IPS DF 6.9 (cell line): Measurements from ENCODE around the gene EHF.

Source experiments
- DNase-seq: peaks from one replicate; pipeline ENCODE4 v3.0.0-alpha.2; 2013; ENCODE audit warnings: low read depth, low spot score
- H3K27ac ChIP-seq: one replicate; pipeline ENCODE4 v1.5.1; 2013; ENCODE audit warnings: low read length, control low read depth
- H3K27me3 ChIP-seq: 2 replicates; pipeline ENCODE4 v1.6.1; 2013; ENCODE audit warnings: mild to moderate bottlenecking, low read length; ENCODE audit not compliant: control insufficient read depth, insufficient read depth
- H3K36me3 ChIP-seq: 2 replicates; pipeline ENCODE4 v1.6.1; 2013; ENCODE audit warnings: low read length; ENCODE audit not compliant: control insufficient read depth, insufficient read depth
- H3K4me1 ChIP-seq: 2 replicates; pipeline ENCODE4 v1.6.1; 2013; ENCODE audit warnings: low read length; ENCODE audit not compliant: control insufficient read depth, insufficient read depth
- H3K4me3 ChIP-seq: 2 replicates; pipeline ENCODE4 v1.5.1; 2013; ENCODE audit warnings: mild to moderate bottlenecking, low read length
- H3K9me3 ChIP-seq: 2 replicates; pipeline ENCODE4 v1.6.1; 2013; ENCODE audit warnings: low read length, inconsistent platforms; ENCODE audit not compliant: control insufficient read depth, insufficient read depth
- WGBS: extraction: QIAGEN DNeasy Blood & Tissue Kit; methylation state at CpG from one replicate; pipeline ENCODE4 v1.1.7; 2013; ENCODE audit warnings: mixed read lengths, missing lambda C conversion rate; ENCODE audit not compliant: insufficient read length, insufficient coverage; 5-methylcytosine and 5-hydroxymethylcytosine counted together

Gene EHF

GRCh38 chr11:34620820-34621792, at the start of gene EHF:
Gene EHF, plus strand, starts transcription at chr11:34621093. Its CDS starts 21,538 bp downstream, at chr11:34642631.
- no peak for DNase-seq
- no peak within 1 kb of the TSS for H3K27ac ChIP-seq

GRCh38 chr11:34573537-34573936, 47.4 kb upstream of the EHF start:
- H3K27me3 ChIP-seq = no peaks in the 10 kb centered on the region
- no CpG with 5 or more reads among the region's 7 CpGs for WGBS
- no peaks in the 10 kb centered on the region for H3K9me3 ChIP-seq
- no peak overlapping the region for H3K4me3 ChIP-seq
- no peaks in the 10 kb centered on the region for H3K4me1 ChIP-seq
- no peak for DNase-seq
- H3K36me3 ChIP-seq = no peaks in the 10 kb centered on the region
- no peak overlapping the region for H3K27ac ChIP-seq

More at GRCh38 chr11:34620820-34621792, at the start of gene EHF:
- Histone ChIP-seq H3K4me1 (no peaks in the 10 kb centered on the region), H3K27me3 (no peaks in the 10 kb centered on the region), H3K36me3 (no peaks in the 10 kb centered on the region), H3K9me3 (no peaks in the 10 kb centered on the region), H3K4me3 (no peak within 1 kb of the TSS)
- no CpG with 5 or more reads among the region's 7 CpGs for WGBS

GRCh38 chr11:34575261-34575660, 45.6 kb upstream of the EHF start:
- no peak for DNase-seq
- Histone ChIP-seq H3K36me3 (no peaks in the 10 kb centered on the region), H3K4me3 (no peak overlapping the region), H3K27ac (no peak overlapping the region), H3K4me1 (no peaks in the 10 kb centered on the region), H3K9me3 (no peaks in the 10 kb centered on the region), H3K27me3 (no peaks in the 10 kb centered on the region)
- WGBS = no CpG with 5 or more reads among the region's 4 CpGs

- H3K36me3 ChIP-seq = no peaks in the 10 kb centered on the region
- WGBS = no CpG with 5 or more reads among the region's 2 CpGs
- H3K4me3 ChIP-seq = no peak overlapping the region
- DNase-seq = no peak
- no peaks in the 10 kb centered on the region for H3K4me1 ChIP-seq
- H3K9me3 ChIP-seq = no peaks in the 10 kb centered on the region
- H3K27me3 ChIP-seq = no peaks in the 10 kb centered on the region
- no peak overlapping the region for H3K27ac ChIP-seq
Measured at GRCh38 chr11:34575671-34576070, 45.2 kb upstream of the EHF start.

- Histone ChIP-seq H3K27ac (no peak overlapping the region), H3K4me1 (no peaks in the 10 kb centered on the region), H3K27me3 (no peaks in the 10 kb centered on the region), H3K36me3 (no peaks in the 10 kb centered on the region), H3K4me3 (no peak overlapping the region), H3K9me3 (no peaks in the 10 kb centered on the region)
- no CpG with 5 or more reads among the region's 3 CpGs for WGBS
- no peak for DNase-seq
Measured at GRCh38 chr11:34576331-34576730, 44.6 kb upstream of the EHF start.

- no CpG with 5 or more reads among the region's 4 CpGs for WGBS
- no peak for DNase-seq
- Histone ChIP-seq H3K4me3 (no peak overlapping the region), H3K4me1 (no peaks in the 10 kb centered on the region), H3K9me3 (no peaks in the 10 kb centered on the region), H3K36me3 (no peaks in the 10 kb centered on the region), H3K27me3 (no peaks in the 10 kb centered on the region), H3K27ac (no peak overlapping the region)
Measured at GRCh38 chr11:34583818-34584217, 37.1 kb upstream of the EHF start.

GRCh38 chr11:34585304-34585734, 35.6 kb upstream of the EHF start:
- H3K27me3 ChIP-seq = no peaks in the 10 kb centered on the region
- no peaks in the 10 kb centered on the region for H3K36me3 ChIP-seq
- H3K27ac ChIP-seq = no peak overlapping the region
- no peaks in the 10 kb centered on the region for H3K4me1 ChIP-seq
- no peak for DNase-seq
- no CpG with 5 or more reads among the region's 2 CpGs for WGBS
- H3K4me3 ChIP-seq = no peak overlapping the region
- no peaks in the 10 kb centered on the region for H3K9me3 ChIP-seq

- H3K9me3 ChIP-seq = no peaks in the 10 kb centered on the region
- no CpG with 5 or more reads among the region's 4 CpGs for WGBS
- no peaks in the 10 kb centered on the region for H3K36me3 ChIP-seq
- no peak overlapping the region for H3K27ac ChIP-seq
- H3K4me1 ChIP-seq = no peaks in the 10 kb centered on the region
- peak; percentile 27 for DNase-seq
- H3K4me3 ChIP-seq = no peak overlapping the region
- H3K27me3 ChIP-seq = no peaks in the 10 kb centered on the region
Measured at GRCh38 chr11:34585735-34586487, 35.0 kb upstream of the EHF start.

- no peak for DNase-seq
- Histone ChIP-seq H3K27me3 (no peaks in the 10 kb centered on the region), H3K36me3 (no peaks in the 10 kb centered on the region), H3K27ac (no peak overlapping the region), H3K9me3 (no peaks in the 10 kb centered on the region), H3K4me3 (no peak overlapping the region), H3K4me1 (no peaks in the 10 kb centered on the region)
- WGBS = no CpG with 5 or more reads among the region's 12 CpGs
Measured at GRCh38 chr11:34586488-34587281, 34.2 kb upstream of the EHF start.

- H3K36me3 ChIP-seq = no peaks in the 10 kb centered on the region
- no peaks in the 10 kb centered on the region for H3K4me1 ChIP-seq
- H3K4me3 ChIP-seq = no peak overlapping the region
- WGBS = no CpG with 5 or more reads among the region's 5 CpGs
- no peak overlapping the region for H3K27ac ChIP-seq
- no peaks in the 10 kb centered on the region for H3K9me3 ChIP-seq
- H3K27me3 ChIP-seq = no peaks in the 10 kb centered on the region
- no peak for DNase-seq
Measured at GRCh38 chr11:34587282-34587677, 33.6 kb upstream of the EHF start.
